Thyroid gland (tissue), 4 donors: ENCODE results near the gene SUGCT. TPM values are rescaled to one million over a fixed set of nuclear protein-coding genes. Genes with fewer than 3 reads are reported as not detected.
"Not testable (repeated sequence)": the region's sequence is repeated elsewhere in the genome, so short reads cannot be mapped to it uniquely, and the experiment has no call there.

ENCODE experiments used
- DNase-seq, 2 donors: peaks; one replicate each; pipeline ENCODE4 v3.0.0-alpha.2; 2019
- H3K27ac ChIP-seq, 3 donors: fragments of 200-600 bp; sonication (generic); 1 replicate in 2 of 3; 2 replicates in 1 of 3; pipeline ENCODE4 v1.5.1; 2016 to 2019; ENCODE audit warnings: mild to moderate bottlenecking in 1 of 3, moderate library complexity in 1 of 3
- H3K27me3 ChIP-seq: fragments of 200-600 bp; sonication (generic); one replicate; pipeline ENCODE4 v1.5.1; 2019
- H3K36me3 ChIP-seq, 2 donors: fragments of 200-600 bp; sonication (generic); one replicate each; pipeline ENCODE4 v1.5.1; 2016 to 2019
- H3K4me1 ChIP-seq, 2 donors: fragments of 200-600 bp; sonication (generic); one replicate each; pipeline ENCODE4 v1.5.1; 2017 to 2019
- H3K4me3 ChIP-seq, 3 donors: fragments of 200-600 bp; sonication (generic); replicated peaks in 1 of 3; 1 replicate in 2 of 3; 2 replicates in 1 of 3; pipeline ENCODE4 v1.5.1; 2016; ENCODE audit warnings: mild to moderate bottlenecking in 1 of 3
- H3K9me3 ChIP-seq: fragments of 200-600 bp; sonication (generic); one replicate; pipeline ENCODE4 v1.5.1; 2017
- POLR2A ChIP-seq, 2 donors: fragments of 450-650 bp; IDR thresholded peaks; one replicate each; pipeline ENCODE4 v1.6.1; 2017; ENCODE audit warnings: antibody characterized with exemption in 2 of 2, mild to moderate bottlenecking in 2 of 2, moderate library complexity in 1 of 2
- WGBS, 2 donors: methylation state at CpG; one replicate each; pipeline ENCODE4 v1.1.5; 2017; 5-methylcytosine and 5-hydroxymethylcytosine counted together
- intact Hi-C: fragments of 100-400 bp; cut with DNase I; formaldehyde crosslinking; loops from one replicate; pipeline ENCODE4 v1.15.1; 2023
- total RNA-seq, 4 donors: library from RNA; depleted of rRNA; stranded (reverse); fragments of >200 nt; gene quantifications; one replicate each; pipeline ENCODE4 v1.2.3, GENCODE V29; 2016
- TF ChIP-seq, protein P1 (sequence below), 6 experiments: fragments of 200-600 bp in 3 of 6; fragments of 450-650 bp in 3 of 6; sonication (generic) in 3 of 6; IDR thresholded peaks; one replicate each; pipeline ENCODE4 v1.5.1; 2016 to 2019; ENCODE audit warnings: antibody characterized with exemption in 6 of 6, mild to moderate bottlenecking in 2 of 6, inconsistent platforms in 1 of 6, moderate library complexity in 1 of 6

SUGCT gene
- total RNA-seq, 4 donors from 2014 or later = 1.3 to 15.2 (median 3.2) TPM

GRCh38 chr7:40405991-40406390 is 271.2 kb downstream of the SUGCT start:
- Histone ChIP-seq H3K4me1 (no peaks in the 10 kb centered on the region), H3K27me3 (no peaks in the 10 kb centered on the region), H3K27ac (no peak overlapping the region), H3K36me3 (no peaks in the 10 kb centered on the region), H3K4me3 (no peak overlapping the region), H3K9me3 (no peaks in the 10 kb centered on the region)
- DNase-seq = no peak
- 89 to 94% methylated on average over 2 of the region's 2 CpGs for WGBS, 2 donors
- intact Hi-C loops = no loop called here
- TF ChIP-seq POLR2A (IDR thresholded peaks at IDR 0.05) = no peak
- TF ChIP-seq, protein P1, sequence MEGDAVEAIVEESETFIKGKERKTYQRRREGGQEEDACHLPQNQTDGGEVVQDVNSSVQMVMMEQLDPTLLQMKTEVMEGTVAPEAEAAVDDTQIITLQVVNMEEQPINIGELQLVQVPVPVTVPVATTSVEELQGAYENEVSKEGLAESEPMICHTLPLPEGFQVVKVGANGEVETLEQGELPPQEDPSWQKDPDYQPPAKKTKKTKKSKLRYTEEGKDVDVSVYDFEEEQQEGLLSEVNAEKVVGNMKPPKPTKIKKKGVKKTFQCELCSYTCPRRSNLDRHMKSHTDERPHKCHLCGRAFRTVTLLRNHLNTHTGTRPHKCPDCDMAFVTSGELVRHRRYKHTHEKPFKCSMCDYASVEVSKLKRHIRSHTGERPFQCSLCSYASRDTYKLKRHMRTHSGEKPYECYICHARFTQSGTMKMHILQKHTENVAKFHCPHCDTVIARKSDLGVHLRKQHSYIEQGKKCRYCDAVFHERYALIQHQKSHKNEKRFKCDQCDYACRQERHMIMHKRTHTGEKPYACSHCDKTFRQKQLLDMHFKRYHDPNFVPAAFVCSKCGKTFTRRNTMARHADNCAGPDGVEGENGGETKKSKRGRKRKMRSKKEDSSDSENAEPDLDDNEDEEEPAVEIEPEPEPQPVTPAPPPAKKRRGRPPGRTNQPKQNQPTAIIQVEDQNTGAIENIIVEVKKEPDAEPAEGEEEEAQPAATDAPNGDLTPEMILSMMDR (IDR thresholded peaks at IDR 0.05) = no peak

- Histone ChIP-seq H3K27me3 (no peaks in the 10 kb centered on the region), H3K4me1 (no peaks in the 10 kb centered on the region), H3K27ac (no peak overlapping the region), H3K4me3 (no peak overlapping the region), H3K36me3 (no peaks in the 10 kb centered on the region), H3K9me3 (no peaks in the 10 kb centered on the region)
- intact Hi-C loops = no loop called here
- TF ChIP-seq, protein P1 (IDR thresholded peaks at IDR 0.05) = no peak
- no peak for TF ChIP-seq POLR2A (IDR thresholded peaks at IDR 0.05)
- DNase-seq = no peak
- WGBS, 2 donors = 89 to 93% methylated on average over 2 of the region's 2 CpGs
Measured at GRCh38 chr7:40412323-40412722, 277.5 kb downstream of the SUGCT start.

DNA sequence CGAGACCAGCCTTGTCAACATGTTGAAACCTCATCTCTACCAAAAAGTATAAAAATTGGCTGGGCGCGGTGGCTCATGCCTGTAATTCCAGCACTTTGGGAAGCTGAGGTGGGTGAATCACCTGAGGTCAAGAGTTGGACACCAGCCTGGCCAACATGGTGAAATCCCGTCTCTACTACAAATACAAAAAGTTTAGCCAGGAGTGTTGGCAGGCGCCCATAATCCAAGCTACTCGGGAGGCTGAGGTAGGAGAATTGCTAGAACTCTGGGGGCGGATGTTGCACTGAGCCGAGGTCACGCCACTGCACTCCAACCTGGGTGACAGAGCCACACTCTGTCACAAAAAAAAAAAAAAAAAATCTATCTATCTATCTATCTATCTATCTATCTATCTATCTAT is 279.9 kb downstream of the SUGCT start:
- DNase-seq, H3K27me3 ChIP-seq, H3K4me1 ChIP-seq, H3K27ac ChIP-seq, H3K4me3 ChIP-seq, H3K9me3 ChIP-seq, H3K36me3 ChIP-seq, intact Hi-C loops: not testable (repeated sequence)
- WGBS, 2 donors = 89 to 92% methylated on average over 9 of the region's 9 CpGs

GRCh38 chr7:40418448-40418847 is 283.6 kb downstream of the SUGCT start:
- DNase-seq = no peak
- Histone ChIP-seq H3K27me3 (no peaks in the 10 kb centered on the region), H3K27ac (no peak overlapping the region), H3K4me1 (no peaks in the 10 kb centered on the region), H3K9me3 (no peaks in the 10 kb centered on the region), H3K4me3 (no peak overlapping the region), H3K36me3 (no peaks in the 10 kb centered on the region)
- intact Hi-C loops = no loop called here
- TF ChIP-seq, protein P1 (IDR thresholded peaks at IDR 0.05) = no peak
- no peak for TF ChIP-seq POLR2A (IDR thresholded peaks at IDR 0.05)
- 90 to 100% methylated on average over 1 of the region's 1 CpG for WGBS, 2 donors

DNA sequence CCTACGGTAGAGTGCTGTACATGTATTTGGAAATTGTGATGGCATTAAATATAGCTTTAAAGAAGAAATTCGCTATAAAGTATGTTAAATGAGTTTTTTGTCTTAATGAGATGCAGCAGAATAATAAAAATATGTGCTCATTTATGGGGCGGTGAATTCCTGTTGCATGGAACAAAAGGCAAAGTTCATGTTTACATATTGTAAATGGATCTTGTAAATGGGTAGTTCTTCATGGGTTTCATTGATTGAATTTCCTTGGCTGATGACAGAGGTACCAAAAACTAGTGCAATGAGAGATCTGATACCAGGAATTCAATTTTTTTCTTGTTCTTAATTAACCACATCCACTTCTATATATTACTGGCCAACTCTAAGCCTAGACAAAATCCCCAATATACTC is 284.2 kb downstream of the SUGCT start:
- no peaks in the 10 kb centered on the region for H3K36me3 ChIP-seq
- TF ChIP-seq POLR2A (IDR thresholded peaks at IDR 0.05) = no peak
- TF ChIP-seq, protein P1 (IDR thresholded peaks at IDR 0.05) = no peak
- H3K9me3 ChIP-seq = no peaks in the 10 kb centered on the region
- H3K4me1 ChIP-seq = no peaks in the 10 kb centered on the region
- no peak for DNase-seq
- no peak overlapping the region for H3K27ac ChIP-seq
- 92 to 95% methylated on average over 3 of the region's 3 CpGs for WGBS, 2 donors
- intact Hi-C loops = no loop called here
- H3K27me3 ChIP-seq = no peaks in the 10 kb centered on the region
- H3K4me3 ChIP-seq = no peak overlapping the region

DNA sequence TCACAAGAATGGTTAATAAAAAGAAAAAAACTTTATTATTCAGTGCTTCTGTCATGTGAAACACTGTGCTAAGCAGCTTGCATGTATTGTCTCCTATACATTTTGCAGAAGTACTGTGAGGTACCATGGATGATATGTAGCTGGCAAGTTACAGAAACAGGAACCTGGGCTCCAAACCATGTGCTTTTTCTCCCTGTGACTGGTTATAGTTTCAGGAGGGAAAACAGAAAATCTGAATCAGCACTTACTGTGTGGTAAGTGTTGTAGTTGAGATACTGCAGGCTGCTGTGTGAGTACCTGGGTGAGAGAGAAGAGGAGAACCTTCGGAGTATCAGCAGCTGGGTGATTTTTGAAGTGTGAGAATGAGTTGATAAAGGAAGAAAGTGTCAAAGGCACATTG is 285.0 kb downstream of the SUGCT start:
- H3K27me3 ChIP-seq = no peaks in the 10 kb centered on the region
- H3K27ac ChIP-seq = no peak overlapping the region
- TF ChIP-seq, protein P1 (IDR thresholded peaks at IDR 0.05) = no peak
- no peak for TF ChIP-seq POLR2A (IDR thresholded peaks at IDR 0.05)
- intact Hi-C loops = no loop called here
- no peaks in the 10 kb centered on the region for H3K4me1 ChIP-seq
- no peak overlapping the region for H3K4me3 ChIP-seq
- H3K36me3 ChIP-seq = no peaks in the 10 kb centered on the region
- H3K9me3 ChIP-seq = no peaks in the 10 kb centered on the region
- no peak for DNase-seq
- 0% methylated on average over 1 of the region's 1 CpG for WGBS, 2 donors
